Thyroid gland (tissue), 4 donors: Measurements from ENCODE around the gene AFF4.

Experiments
- POLR2A ChIP-seq, 2 donors: fragments of 450-650 bp; IDR thresholded peaks; one replicate each; pipeline ENCODE4 v1.6.1; 2017; ENCODE audit warnings: antibody characterized with exemption in 2 of 2, mild to moderate bottlenecking in 2 of 2, moderate library complexity in 1 of 2
- TF ChIP-seq, protein P1 (sequence below), 6 experiments: fragments of 200-600 bp in 3 of 6; fragments of 450-650 bp in 3 of 6; sonication (generic) in 3 of 6; IDR thresholded peaks; one replicate each; pipeline ENCODE4 v1.5.1; 2016 to 2019; ENCODE audit warnings: antibody characterized with exemption in 6 of 6, mild to moderate bottlenecking in 2 of 6, inconsistent platforms in 1 of 6, moderate library complexity in 1 of 6

DNA sequence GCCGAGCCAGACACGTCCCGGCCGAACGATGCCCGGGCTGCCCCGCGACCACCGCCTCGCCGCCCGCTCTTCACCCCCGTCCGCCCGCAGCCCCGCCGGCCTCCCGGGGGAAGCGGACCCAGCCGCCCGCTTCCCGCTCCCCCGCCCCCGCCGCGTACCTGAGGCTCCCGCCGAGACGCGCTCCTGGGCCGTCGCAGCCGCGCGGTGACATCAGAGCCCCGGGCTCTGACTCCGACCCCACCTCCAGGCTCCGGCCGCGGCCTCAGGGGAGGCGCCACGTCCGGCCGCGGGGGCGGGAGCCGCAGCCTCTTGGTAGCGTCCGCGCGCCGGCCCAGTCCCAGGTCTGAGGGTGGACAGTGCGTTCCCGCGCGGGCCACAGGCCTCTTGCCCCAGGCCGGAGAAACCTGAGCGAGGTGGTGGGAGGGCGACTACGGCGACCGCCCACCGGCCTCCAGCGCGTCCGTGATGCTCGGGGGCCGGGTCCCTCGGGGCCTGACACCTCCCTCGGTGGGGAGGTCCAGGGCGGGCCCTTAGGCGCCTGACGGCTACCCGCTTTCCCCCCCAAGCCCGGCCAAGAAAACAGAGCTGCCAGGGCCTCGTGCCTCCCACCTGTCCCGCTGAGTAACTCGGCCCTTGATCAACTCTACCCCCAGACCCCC lies 132.9 kb downstream of the AFF4 start, which contains the start of gene SHROOM1:
- TF ChIP-seq POLR2A (IDR thresholded peaks at IDR 0.05): peak in 1 of 2 donors; percentile 59
- TF ChIP-seq, protein P1, sequence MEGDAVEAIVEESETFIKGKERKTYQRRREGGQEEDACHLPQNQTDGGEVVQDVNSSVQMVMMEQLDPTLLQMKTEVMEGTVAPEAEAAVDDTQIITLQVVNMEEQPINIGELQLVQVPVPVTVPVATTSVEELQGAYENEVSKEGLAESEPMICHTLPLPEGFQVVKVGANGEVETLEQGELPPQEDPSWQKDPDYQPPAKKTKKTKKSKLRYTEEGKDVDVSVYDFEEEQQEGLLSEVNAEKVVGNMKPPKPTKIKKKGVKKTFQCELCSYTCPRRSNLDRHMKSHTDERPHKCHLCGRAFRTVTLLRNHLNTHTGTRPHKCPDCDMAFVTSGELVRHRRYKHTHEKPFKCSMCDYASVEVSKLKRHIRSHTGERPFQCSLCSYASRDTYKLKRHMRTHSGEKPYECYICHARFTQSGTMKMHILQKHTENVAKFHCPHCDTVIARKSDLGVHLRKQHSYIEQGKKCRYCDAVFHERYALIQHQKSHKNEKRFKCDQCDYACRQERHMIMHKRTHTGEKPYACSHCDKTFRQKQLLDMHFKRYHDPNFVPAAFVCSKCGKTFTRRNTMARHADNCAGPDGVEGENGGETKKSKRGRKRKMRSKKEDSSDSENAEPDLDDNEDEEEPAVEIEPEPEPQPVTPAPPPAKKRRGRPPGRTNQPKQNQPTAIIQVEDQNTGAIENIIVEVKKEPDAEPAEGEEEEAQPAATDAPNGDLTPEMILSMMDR (IDR thresholded peaks at IDR 0.05): no peak
